Measurements from ENCODE around the gene WDHD1. TPM values are rescaled to one million over a fixed set of nuclear protein-coding genes. Genes with fewer than 3 reads are reported as not detected.

Gene WDHD1
- total and polyA plus RNA-seq, 2 of the 4 experiments (the other 2 are of a cell fraction) = 4.4 to 13.1 TPM

DNA sequence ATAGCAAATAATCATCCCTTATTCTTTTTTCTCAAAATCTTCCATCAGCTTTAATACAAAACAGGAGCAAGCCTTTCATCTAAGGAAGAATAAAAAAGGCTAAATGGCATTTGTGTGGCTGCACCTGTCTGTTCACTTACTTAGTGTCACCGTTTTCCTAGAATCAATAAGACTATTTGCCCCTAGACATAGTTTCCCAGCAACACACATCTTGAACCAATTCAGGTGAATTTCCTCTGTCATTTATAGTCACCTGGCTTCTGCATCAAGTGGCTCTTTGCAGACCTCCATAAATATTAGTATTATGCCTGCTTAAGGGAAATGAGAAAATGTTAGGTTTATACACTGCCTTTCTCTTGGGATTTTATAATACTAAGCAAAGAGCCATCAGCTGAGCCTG, 106.8 kb downstream of the WDHD1 start:
- WGBS, 2 experiments (ENCODE audit: extremely low coverage in 2 of 2, insufficient read length in 1 of 2) = no CpG with 5 or more reads among the region's 1 CpG
- Histone ChIP-seq H3K4me3 (ENCODE audit: insufficient read depth, low read depth, low read length) (no peak overlapping the region), H3K27me3 (ENCODE audit: control insufficient read depth, insufficient read depth, low read length) (no peaks in the 10 kb centered on the region), H3K27ac (ENCODE audit: insufficient read depth, low read length) (no peak overlapping the region), H4K5ac (ENCODE audit: low read depth, low read length) (no peak overlapping the region), H2AK9ac (replicated peaks; ENCODE audit: low read depth, low read length, poor library complexity) (no peak overlapping the region), H2AK5ac (ENCODE audit: low read depth, low read length) (no peak overlapping the region), H2BK15ac (ENCODE audit: low read depth, low read length) (no peak overlapping the region), H2AFZ (replicated peaks; ENCODE audit: low read length, poor library complexity) (no peak overlapping the region), H4K8ac (ENCODE audit: low read depth in 2 of 2, low read length in 2 of 2) (no peak overlapping the region), H3K9ac (ENCODE audit: low read depth, low read length) (no peak overlapping the region), H3K23ac (ENCODE audit: low read depth, low read length) (no peak overlapping the region), H2BK120ac (ENCODE audit: low read depth, low read length) (no peak overlapping the region), H3K4me1 (ENCODE audit: control insufficient read depth, insufficient read depth, low read length) (no peaks in the 10 kb centered on the region; the same call in 1 of the 2 replicates), H3K14ac (replicated peaks; ENCODE audit: low read depth, low read length) (no peak overlapping the region), H3K36me3 (ENCODE audit: control insufficient read depth, insufficient read depth, low read length) (no peaks in the 10 kb centered on the region), H4K91ac (ENCODE audit: insufficient read depth, low read depth, low read length) (no peak overlapping the region), H3K18ac (ENCODE audit: low read depth, low read length) (no peak overlapping the region), H4K20me1 (ENCODE audit: insufficient read depth, low read length) (no peaks in the 10 kb centered on the region), H3K9me3 (ENCODE audit: control insufficient read depth, insufficient read depth, low read length) (no peaks in the 10 kb centered on the region), H3K4me2 (ENCODE audit: low read depth, low read length) (no peak overlapping the region), H3K79me1 (ENCODE audit: low read depth in 1 of 2, low read length in 2 of 2) (no peaks in the 10 kb centered on the region), H3K56ac (ENCODE audit: extremely low read depth, insufficient read depth, low read length) (no peak overlapping the region), H2BK5ac (ENCODE audit: low read depth, low read length, poor library complexity, severe bottlenecking) (no peak overlapping the region), H2BK20ac (ENCODE audit: low read depth, low read length) (no peak overlapping the region), H3K4ac (ENCODE audit: low read depth, low read length) (no peak overlapping the region), H3K9me1 (ENCODE audit: insufficient read depth, low read length) (no peaks in the 10 kb centered on the region)
- DNase-seq = no peak
- BruUV-seq (replicated peaks) = no TSS peak
- TF ChIP-seq MXI1 (IDR thresholded peaks at IDR 0.05; ENCODE audit: borderline replicate concordance, low read depth, low read length) (no peak), MAZ (IDR thresholded peaks at IDR 0.05; ENCODE audit: borderline replicate concordance, low read depth, low read length) (no peak), RCOR1 (IDR thresholded peaks at IDR 0.05; ENCODE audit: insufficient replicate concordance, low read length) (no peak), RFX5 (IDR thresholded peaks at IDR 0.05; ENCODE audit: low read depth, low read length) (no peak), FOS (IDR thresholded peaks at IDR 0.05; ENCODE audit: low read depth, low read length) (no peak), CHD1 (IDR thresholded peaks at IDR 0.05; ENCODE audit: low read depth, low read length) (no peak), USF2 (IDR thresholded peaks at IDR 0.05; ENCODE audit: low read depth, low read length) (no peak)
- TF ChIP-seq, protein P1, sequence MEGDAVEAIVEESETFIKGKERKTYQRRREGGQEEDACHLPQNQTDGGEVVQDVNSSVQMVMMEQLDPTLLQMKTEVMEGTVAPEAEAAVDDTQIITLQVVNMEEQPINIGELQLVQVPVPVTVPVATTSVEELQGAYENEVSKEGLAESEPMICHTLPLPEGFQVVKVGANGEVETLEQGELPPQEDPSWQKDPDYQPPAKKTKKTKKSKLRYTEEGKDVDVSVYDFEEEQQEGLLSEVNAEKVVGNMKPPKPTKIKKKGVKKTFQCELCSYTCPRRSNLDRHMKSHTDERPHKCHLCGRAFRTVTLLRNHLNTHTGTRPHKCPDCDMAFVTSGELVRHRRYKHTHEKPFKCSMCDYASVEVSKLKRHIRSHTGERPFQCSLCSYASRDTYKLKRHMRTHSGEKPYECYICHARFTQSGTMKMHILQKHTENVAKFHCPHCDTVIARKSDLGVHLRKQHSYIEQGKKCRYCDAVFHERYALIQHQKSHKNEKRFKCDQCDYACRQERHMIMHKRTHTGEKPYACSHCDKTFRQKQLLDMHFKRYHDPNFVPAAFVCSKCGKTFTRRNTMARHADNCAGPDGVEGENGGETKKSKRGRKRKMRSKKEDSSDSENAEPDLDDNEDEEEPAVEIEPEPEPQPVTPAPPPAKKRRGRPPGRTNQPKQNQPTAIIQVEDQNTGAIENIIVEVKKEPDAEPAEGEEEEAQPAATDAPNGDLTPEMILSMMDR (conservative IDR thresholded peaks at IDR 0.05; ENCODE audit: low read depth, low read length) = no peak
- CTCF ChIA-PET = no interaction called here
- ATAC-seq (ENCODE audit: low read depth) = no peak
- POLR2A ChIA-PET (ENCODE audit: unreplicated experiment) = no interaction called here
- in situ Hi-C loops (cut with MboI; ENCODE audit: low sequenced_read_pairs) = no loop called here
- dilution Hi-C loops (cut with HindIII; ENCODE audit: low sequenced_read_pairs, unreplicated experiment) = no loop called here
- intact Hi-C loops (cut with micrococcal nuclease) = no loop called here

Data from IMR-90 (cell line).